Suprapubic skin (tissue), 4 donors: ENCODE measurements around the gene CEP112. TPM values are rescaled to one million over a fixed set of nuclear protein-coding genes. Genes with fewer than 3 reads are reported as not detected.

Experiments used
- DNase-seq, 2 donors: peaks; one replicate each; pipeline ENCODE4 v3.0.0-alpha.2; 2019; ENCODE audit warnings: low spot score in 2 of 2
- H3K27ac ChIP-seq: fragments of 200-600 bp; sonication (generic); one replicate; pipeline ENCODE4 v1.5.1; 2019
- H3K27me3 ChIP-seq: fragments of 200-600 bp; sonication (generic); one replicate; pipeline ENCODE4 v1.5.1; 2019
- H3K36me3 ChIP-seq: fragments of 200-600 bp; sonication (generic); one replicate; pipeline ENCODE4 v1.5.1; 2019
- H3K4me1 ChIP-seq: fragments of 200-600 bp; sonication (generic); one replicate; pipeline ENCODE4 v1.5.1; 2019
- H3K4me3 ChIP-seq: fragments of 200-600 bp; sonication (generic); one replicate; pipeline ENCODE4 v1.5.1; 2019; ENCODE audit warnings: mild to moderate bottlenecking
- H3K9me3 ChIP-seq: fragments of 200-600 bp; sonication (generic); one replicate; pipeline ENCODE4 v1.5.1; 2019
- EP300 ChIP-seq: sonication (generic); formaldehyde crosslinking; IDR thresholded peaks from one replicate; pipeline ENCODE4 v1.6.1; 2017; ENCODE audit warnings: antibody characterized with exemption
- POLR2A ChIP-seq, 2 donors: fragments of 450-650 bp; IDR thresholded peaks; one replicate each; pipeline ENCODE4 v1.6.1; 2017; ENCODE audit warnings: antibody characterized with exemption in 2 of 2, mild to moderate bottlenecking in 2 of 2, moderate library complexity in 2 of 2
- POLR2AphosphoS5 ChIP-seq, 3 donors: sonication (generic); formaldehyde crosslinking; IDR thresholded peaks; one replicate each; pipeline ENCODE4 v1.6.1; 2017; ENCODE audit warnings: antibody characterized with exemption in 3 of 3
- WGBS: methylation state at CpG from one replicate; pipeline ENCODE4 v1.1.5; 2018; 5-methylcytosine and 5-hydroxymethylcytosine counted together
- total RNA-seq, 4 donors: library from RNA; depleted of rRNA; stranded (reverse); fragments of >200 nt; gene quantifications; one replicate each; pipeline ENCODE4 v1.1.0, GENCODE V29; 2016
- TF ChIP-seq, protein P1 (sequence below), 2 donors: fragments of 200-600 bp in 1 of 2; fragments of 450-650 bp in 1 of 2; sonication (generic) in 1 of 2; IDR thresholded peaks; one replicate each; pipeline ENCODE4 v1.5.1; 2016 to 2019; ENCODE audit warnings: antibody characterized with exemption in 2 of 2, mild to moderate bottlenecking in 1 of 2, moderate library complexity in 1 of 2

The CEP112 gene
- total RNA-seq, 4 donors from 2014 or later = 0.68 to 14.1 (median 6.6) TPM

DNA sequence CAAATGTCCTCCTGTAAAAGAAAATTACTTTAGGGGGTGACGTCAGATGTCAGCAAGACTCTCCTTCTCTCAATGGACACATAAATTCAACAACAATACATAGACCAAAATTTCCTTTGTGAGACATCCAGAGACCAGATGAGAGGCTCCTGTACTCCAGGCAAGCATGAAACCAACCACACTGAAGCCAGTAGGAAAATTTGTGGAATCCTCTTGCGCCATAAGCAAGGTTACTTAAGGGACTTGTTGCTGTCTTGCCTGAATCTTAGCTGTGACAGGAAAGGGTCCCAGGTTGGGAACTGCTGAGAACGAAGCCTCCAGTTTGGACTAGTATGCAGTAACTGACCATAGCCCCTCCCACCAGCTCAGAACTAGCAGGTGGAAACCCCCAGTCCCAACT is 56.0 kb downstream of the CEP112 start:
- DNase-seq = no peak
- Histone ChIP-seq H3K9me3 (no peaks in the 10 kb centered on the region), H3K27me3 (no peaks in the 10 kb centered on the region), H3K36me3 (peaks cover 3% of the 10 kb centered on the region), H3K4me1 (no peaks in the 10 kb centered on the region), H3K27ac (no peak overlapping the region), H3K4me3 (no peak overlapping the region)
- no peak for TF ChIP-seq POLR2AphosphoS5 (IDR thresholded peaks at IDR 0.05)
- no peak for TF ChIP-seq EP300
- WGBS = 76% methylated on average over 3 of the region's 3 CpGs

DNA sequence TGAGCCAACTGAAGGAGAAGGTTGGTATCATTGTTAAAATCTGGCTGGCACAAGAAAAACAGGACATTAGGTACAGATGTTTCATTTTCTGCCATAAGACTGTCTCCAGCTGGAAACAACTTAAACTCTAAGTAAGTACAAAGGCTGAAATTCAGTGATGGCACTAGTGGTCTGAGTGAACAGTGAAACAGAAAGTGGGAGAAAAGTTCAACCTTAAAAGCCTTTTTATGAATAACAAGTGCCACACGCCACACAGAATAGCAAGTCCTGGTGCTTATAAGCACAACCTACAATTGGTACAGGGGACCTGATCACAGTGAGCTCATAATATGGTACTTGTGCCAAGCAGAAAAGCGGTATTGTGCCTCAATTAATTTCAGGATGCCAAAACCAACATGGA is 56.7 kb downstream of the CEP112 start:
- H3K27ac ChIP-seq = no peak overlapping the region
- no peaks in the 10 kb centered on the region for H3K9me3 ChIP-seq
- WGBS = 66% methylated on average over 2 of the region's 2 CpGs
- no peaks in the 10 kb centered on the region for H3K4me1 ChIP-seq
- no peak overlapping the region for H3K4me3 ChIP-seq
- DNase-seq = no peak
- TF ChIP-seq, protein P1, sequence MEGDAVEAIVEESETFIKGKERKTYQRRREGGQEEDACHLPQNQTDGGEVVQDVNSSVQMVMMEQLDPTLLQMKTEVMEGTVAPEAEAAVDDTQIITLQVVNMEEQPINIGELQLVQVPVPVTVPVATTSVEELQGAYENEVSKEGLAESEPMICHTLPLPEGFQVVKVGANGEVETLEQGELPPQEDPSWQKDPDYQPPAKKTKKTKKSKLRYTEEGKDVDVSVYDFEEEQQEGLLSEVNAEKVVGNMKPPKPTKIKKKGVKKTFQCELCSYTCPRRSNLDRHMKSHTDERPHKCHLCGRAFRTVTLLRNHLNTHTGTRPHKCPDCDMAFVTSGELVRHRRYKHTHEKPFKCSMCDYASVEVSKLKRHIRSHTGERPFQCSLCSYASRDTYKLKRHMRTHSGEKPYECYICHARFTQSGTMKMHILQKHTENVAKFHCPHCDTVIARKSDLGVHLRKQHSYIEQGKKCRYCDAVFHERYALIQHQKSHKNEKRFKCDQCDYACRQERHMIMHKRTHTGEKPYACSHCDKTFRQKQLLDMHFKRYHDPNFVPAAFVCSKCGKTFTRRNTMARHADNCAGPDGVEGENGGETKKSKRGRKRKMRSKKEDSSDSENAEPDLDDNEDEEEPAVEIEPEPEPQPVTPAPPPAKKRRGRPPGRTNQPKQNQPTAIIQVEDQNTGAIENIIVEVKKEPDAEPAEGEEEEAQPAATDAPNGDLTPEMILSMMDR (IDR thresholded peaks at IDR 0.05) = no peak
- TF ChIP-seq POLR2A (IDR thresholded peaks at IDR 0.05) = no peak
- no peak for TF ChIP-seq POLR2AphosphoS5 (IDR thresholded peaks at IDR 0.05)
- no peak for TF ChIP-seq EP300
- peaks cover 3% of the 10 kb centered on the region for H3K36me3 ChIP-seq
- H3K27me3 ChIP-seq = no peaks in the 10 kb centered on the region

DNA sequence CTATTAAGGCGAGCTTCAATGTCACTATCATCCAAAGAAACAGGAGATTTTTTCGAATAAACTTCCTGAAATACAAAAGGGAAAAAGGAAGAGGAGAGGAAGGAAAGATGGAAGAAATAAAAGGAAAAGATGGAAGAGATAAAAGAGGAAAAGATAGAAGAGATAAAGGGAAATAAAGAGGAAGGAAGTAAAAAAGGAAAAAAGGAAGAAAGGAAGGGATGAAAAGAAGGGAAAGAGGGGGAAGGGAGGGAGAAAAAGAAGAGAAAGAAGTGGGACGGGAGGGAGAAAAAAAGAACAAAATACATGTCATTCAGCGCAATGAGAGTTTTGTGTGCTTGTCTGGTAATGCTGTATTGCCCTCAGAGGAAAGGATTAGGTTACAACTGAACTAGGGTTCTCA is 62.2 kb downstream of the CEP112 start:
- H3K4me1 ChIP-seq = no peaks in the 10 kb centered on the region
- H3K27me3 ChIP-seq = no peaks in the 10 kb centered on the region
- H3K36me3 ChIP-seq = peaks cover 3% of the 10 kb centered on the region
- no peak for DNase-seq
- 90% methylated on average over 4 of the region's 4 CpGs for WGBS
- TF ChIP-seq EP300 = no peak
- TF ChIP-seq, protein P1 (IDR thresholded peaks at IDR 0.05) = no peak
- TF ChIP-seq POLR2AphosphoS5 (IDR thresholded peaks at IDR 0.05) = no peak
- no peak for TF ChIP-seq POLR2A (IDR thresholded peaks at IDR 0.05)
- no peak overlapping the region for H3K27ac ChIP-seq
- H3K4me3 ChIP-seq = no peak overlapping the region
- H3K9me3 ChIP-seq = no peaks in the 10 kb centered on the region

DNA sequence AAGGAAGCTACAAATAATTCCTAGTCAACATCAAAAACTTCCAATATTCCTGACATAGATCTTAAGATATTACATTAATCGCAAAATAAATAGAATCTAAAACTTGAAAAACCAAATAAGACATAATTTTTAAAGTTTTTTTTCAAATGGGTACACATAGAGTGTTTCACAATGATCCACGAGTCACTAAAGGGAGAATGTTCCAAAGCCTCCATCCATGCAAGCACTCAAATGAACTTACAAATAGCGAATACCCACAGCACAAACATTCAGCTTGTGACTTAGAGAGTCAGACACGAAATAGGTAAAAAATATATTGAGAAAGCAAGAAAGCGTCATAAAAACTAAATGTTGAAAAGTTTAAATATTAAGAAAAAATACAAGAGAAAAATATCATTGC is 65.7 kb downstream of the CEP112 start:
- Histone ChIP-seq H3K4me3 (no peak overlapping the region), H3K4me1 (no peaks in the 10 kb centered on the region), H3K36me3 (no peaks in the 10 kb centered on the region), H3K27me3 (no peaks in the 10 kb centered on the region), H3K27ac (no peak overlapping the region), H3K9me3 (no peaks in the 10 kb centered on the region)
- 97% methylated on average over 5 of the region's 5 CpGs for WGBS
- TF ChIP-seq POLR2A (IDR thresholded peaks at IDR 0.05) (no peak), POLR2AphosphoS5 (IDR thresholded peaks at IDR 0.05) (no peak), EP300 (no peak)
- TF ChIP-seq, protein P1 (IDR thresholded peaks at IDR 0.05) = no peak
- DNase-seq = no peak

DNA sequence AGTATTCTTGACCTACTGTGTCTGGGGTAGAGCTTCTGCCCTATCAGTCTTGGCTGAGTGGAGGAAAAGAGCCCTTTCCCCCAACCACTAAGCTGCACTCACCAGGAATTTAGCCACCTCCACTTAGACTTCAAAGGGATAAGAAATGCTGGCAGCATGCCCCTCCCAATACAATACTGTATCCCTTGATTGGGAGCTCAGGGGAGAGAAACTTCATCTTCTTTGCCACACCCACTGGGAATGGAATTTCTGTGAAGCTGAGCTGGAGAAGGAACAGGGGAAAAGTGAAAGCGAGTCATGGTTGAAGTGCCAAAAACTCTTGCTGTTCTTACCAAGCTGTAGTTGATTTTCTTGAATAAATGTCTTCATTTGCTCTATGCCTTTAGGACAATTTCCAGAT is 68.8 kb downstream of the CEP112 start:
- Histone ChIP-seq H3K4me3 (no peak overlapping the region), H3K27me3 (no peaks in the 10 kb centered on the region), H3K4me1 (no peaks in the 10 kb centered on the region), H3K36me3 (no peaks in the 10 kb centered on the region), H3K9me3 (no peaks in the 10 kb centered on the region), H3K27ac (no peak overlapping the region)
- 25% methylated on average over 1 of the region's 1 CpG for WGBS
- DNase-seq = no peak
- TF ChIP-seq POLR2AphosphoS5 (IDR thresholded peaks at IDR 0.05) (no peak), POLR2A (IDR thresholded peaks at IDR 0.05) (no peak), EP300 (no peak)
- TF ChIP-seq, protein P1 (IDR thresholded peaks at IDR 0.05) = no peak

DNA sequence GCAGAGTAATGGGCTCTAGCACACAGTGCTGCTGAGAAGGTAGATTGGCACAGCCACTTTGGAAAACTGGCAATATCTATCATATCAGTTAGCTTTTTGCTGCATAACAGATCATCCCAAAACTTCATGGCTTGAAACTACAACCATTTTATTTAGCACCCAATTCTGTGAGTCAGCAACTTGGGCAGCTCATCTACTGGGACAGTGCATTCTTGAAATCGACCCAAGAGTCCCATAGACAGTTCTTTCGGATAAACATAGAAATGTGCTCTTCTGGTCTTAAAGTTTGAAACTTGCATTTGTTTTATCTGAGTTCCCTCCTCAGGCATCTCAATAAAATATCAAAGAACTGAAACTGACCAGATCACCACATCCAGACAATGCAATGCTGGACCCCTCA is 76.7 kb downstream of the CEP112 start:
- H3K9me3 ChIP-seq = no peaks in the 10 kb centered on the region
- DNase-seq = no peak
- TF ChIP-seq POLR2AphosphoS5 (IDR thresholded peaks at IDR 0.05) (no peak), EP300 (no peak), POLR2A (IDR thresholded peaks at IDR 0.05) (no peak)
- TF ChIP-seq, protein P1 (IDR thresholded peaks at IDR 0.05) = no peak
- no peaks in the 10 kb centered on the region for H3K4me1 ChIP-seq
- WGBS = 86% methylated on average over 2 of the region's 2 CpGs
- no peak overlapping the region for H3K4me3 ChIP-seq
- no peaks in the 10 kb centered on the region for H3K27me3 ChIP-seq
- H3K27ac ChIP-seq = no peak overlapping the region
- H3K36me3 ChIP-seq = no peaks in the 10 kb centered on the region
